Keratinocyte (primary cell): ENCODE measurements around the gene MAML2. TPM values are rescaled to one million over a fixed set of nuclear protein-coding genes. Genes with fewer than 3 reads are reported as not detected.

ENCODE experiments used
- DNase-seq: peaks from one replicate; pipeline ENCODE4 v3.0.0-alpha.2; 2011; ENCODE audit warnings: low read depth, missing footprints, low spot score
- FAIRE-seq: peaks from 2 replicates; lab custom pipeline; 2011; peaks lifted over from hg19 to GRCh38; lab: Jason Lieb, UNC
- H2AFZ ChIP-seq: 2 replicates; pipeline ENCODE4 v1.6.0; 2012; ENCODE audit warnings: low read length, control low read depth, inconsistent platforms; ENCODE audit not compliant: control insufficient read depth
- H3K27ac ChIP-seq: 2 replicates; pipeline ENCODE4 v1.5.1; 2011; ENCODE audit warnings: low read length; ENCODE audit not compliant: control insufficient read depth, insufficient read depth
- H3K27me3 ChIP-seq: 3 replicates; pipeline ENCODE4 v1.6.0; 2011; ENCODE audit warnings: low read length; ENCODE audit not compliant: control insufficient read depth, insufficient read depth; ENCODE audit errors: extremely low read depth
- H3K36me3 ChIP-seq, 2 experiments: 2 replicates in 1 of 2; 3 replicates in 1 of 2; pipeline ENCODE4 v1.5.1; 2011; ENCODE audit warnings: low read length in 2 of 2, mild to moderate bottlenecking in 1 of 2; ENCODE audit not compliant: control insufficient read depth in 2 of 2, insufficient read depth in 2 of 2; ENCODE audit errors: extremely low read depth in 1 of 2
- H3K4me1 ChIP-seq: 3 replicates; pipeline ENCODE4 v1.5.1; 2011; ENCODE audit warnings: low read length; ENCODE audit not compliant: control insufficient read depth, insufficient read depth; ENCODE audit errors: extremely low read depth
- H3K4me2 ChIP-seq: 3 replicates; pipeline ENCODE4 v1.6.0; 2011; ENCODE audit warnings: low read depth, low read length; ENCODE audit not compliant: control insufficient read depth, insufficient read depth; ENCODE audit errors: extremely low read depth
- H3K4me3 ChIP-seq, 3 experiments: fragments of 200-600 bp in 1 of 3; sonication (generic) in 1 of 3; 2 replicates in 2 of 3; 3 replicates in 1 of 3; pipeline ENCODE4 v1.5.1; 2011 to 2016; ENCODE audit warnings: low read length in 3 of 3, mild to moderate bottlenecking in 3 of 3, control low read depth in 2 of 3, inconsistent platforms in 1 of 3, low read depth in 1 of 3, mixed read lengths in 1 of 3, mixed run types in 1 of 3, moderate library complexity in 1 of 3; ENCODE audit not compliant: control insufficient read depth in 2 of 3, insufficient read depth in 2 of 3; ENCODE audit errors: extremely low read depth in 1 of 3
- H3K79me2 ChIP-seq: 2 replicates; pipeline ENCODE4 v1.6.0; 2012; ENCODE audit warnings: low read length; ENCODE audit not compliant: control insufficient read depth, insufficient read depth
- H3K9ac ChIP-seq: 3 replicates; pipeline ENCODE4 v1.6.0; 2011; ENCODE audit warnings: low read length; ENCODE audit not compliant: control insufficient read depth, insufficient read depth; ENCODE audit errors: extremely low read depth
- H3K9me1 ChIP-seq: 3 replicates; pipeline ENCODE4 v1.6.0; 2011; ENCODE audit warnings: low read length; ENCODE audit not compliant: control insufficient read depth, insufficient read depth; ENCODE audit errors: extremely low read depth
- H3K9me3 ChIP-seq: 2 replicates; pipeline ENCODE4 v1.5.1; 2012; ENCODE audit warnings: low read depth, low read length; ENCODE audit not compliant: control insufficient read depth
- H4K20me1 ChIP-seq: 3 replicates; pipeline ENCODE4 v1.6.0; 2011; ENCODE audit warnings: low read length; ENCODE audit not compliant: control insufficient read depth, insufficient read depth; ENCODE audit errors: extremely low read depth
- CTCF ChIP-seq, 3 experiments: IDR thresholded peaks in 1 of 3; conservative IDR thresholded peaks in 1 of 3; optimal IDR thresholded peaks in 1 of 3; 2 replicates in 2 of 3; 3 replicates in 1 of 3; pipeline versions ENCODE3 to v1.5.1; 2011; ENCODE audit warnings: low read length in 3 of 3, mild to moderate bottlenecking in 3 of 3, moderate library complexity in 2 of 3, control low read depth in 1 of 3, inconsistent platforms in 1 of 3; ENCODE audit not compliant: insufficient read depth in 2 of 3; ENCODE audit errors: extremely low read depth in 1 of 3
- EZH2 ChIP-seq: IDR thresholded peaks from one replicate; pipeline ENCODE4 v1.6.1; 2012; ENCODE audit warnings: inconsistent platforms, mild to moderate bottlenecking, low read length, moderate library complexity
- dilution Hi-C: fragments of 300-500 bp; cut with MboI; formaldehyde crosslinking; loops from one replicate; pipeline ENCODE4 v1.7.0; 2020; ENCODE audit warnings: low sequenced_read_pairs; ENCODE audit not compliant: extremely low pct_ligation_motif_present
- polyA plus RNA-seq, 5 experiments: library from polyadenylated mRNA; depleted of rRNA in 3 of 5; stranded (reverse) in 3 of 5; stranded (forward) in 1 of 5; unstranded in 1 of 5; fragments of >200 nt; gene quantifications; 1 replicate in 1 of 5; 2 replicates in 3 of 5; 3 replicates in 1 of 5; pipeline versions ENCODE4 v1.2.1 to v1.2.3, GENCODE V29; 2011 to 2012; ENCODE audit warnings: missing spikeins in 2 of 5, low read depth in 1 of 5, low replicate concordance in 1 of 5

Gene MAML2
- polyA plus RNA-seq, 1 donor (not counting 4 experiments of a cell fraction or from before 2014, with no cell fraction given) = 4.2 TPM

GRCh38 chr11:95937358-95937757 is 405.6 kb downstream of the MAML2 start:
- Histone ChIP-seq H2AFZ (no peak overlapping the region), H3K9me3 (no peaks in the 10 kb centered on the region), H3K36me3 (no peaks in the 10 kb centered on the region), H3K27me3 (no peaks in the 10 kb centered on the region), H3K9me1 (no peaks in the 10 kb centered on the region), H4K20me1 (no peaks in the 10 kb centered on the region), H3K79me2 (no peaks in the 10 kb centered on the region), H3K4me1 (no peaks in the 10 kb centered on the region), H3K9ac (no peak overlapping the region), H3K4me2 (no peak overlapping the region), H3K27ac (no peak overlapping the region), H3K4me3 (no peak overlapping the region)
- TF ChIP-seq EZH2 = no peak
- TF ChIP-seq CTCF (optimal IDR thresholded peaks at IDR 0.05 in 1 of 3, IDR thresholded peaks at IDR 0.05 in 1 of 3, conservative IDR thresholded peaks at IDR 0.05 in 1 of 3; ENCODE audit: extremely low read depth in 1 of 3, insufficient read depth in 2 of 3, low read length in 3 of 3) = no peak
- no peak for DNase-seq
- FAIRE-seq = no peak
- dilution Hi-C loops = no loop called here

- Histone ChIP-seq H3K9me3 (no peaks in the 10 kb centered on the region), H3K79me2 (no peaks in the 10 kb centered on the region), H3K36me3 (no peaks in the 10 kb centered on the region), H3K4me2 (no peak overlapping the region), H3K4me1 (no peaks in the 10 kb centered on the region), H3K4me3 (no peak overlapping the region), H4K20me1 (no peaks in the 10 kb centered on the region), H3K27ac (no peak overlapping the region), H3K9ac (no peak overlapping the region), H3K27me3 (no peaks in the 10 kb centered on the region), H3K9me1 (no peaks in the 10 kb centered on the region), H2AFZ (no peak overlapping the region)
- no peak for TF ChIP-seq CTCF (optimal IDR thresholded peaks at IDR 0.05 in 1 of 3, IDR thresholded peaks at IDR 0.05 in 1 of 3, conservative IDR thresholded peaks at IDR 0.05 in 1 of 3; ENCODE audit: extremely low read depth in 1 of 3, insufficient read depth in 2 of 3, low read length in 3 of 3)
- no peak for TF ChIP-seq EZH2
- no peak for DNase-seq
- dilution Hi-C loops = no loop called here
- no peak for FAIRE-seq
These were observed 409.4 kb downstream of the MAML2 start for GRCh38 chr11:95933594-95933993.
